ENCODE measurements around the gene CCDC83. TPM values are rescaled to one million over a fixed set of nuclear protein-coding genes. Genes with fewer than 3 reads are reported as not detected.

CCDC83 gene
- total and polyA plus RNA-seq, 9 of the 15 experiments (the other 6 are each of a cell fraction or from before 2014, with no cell fraction given), result not detected

DNA sequence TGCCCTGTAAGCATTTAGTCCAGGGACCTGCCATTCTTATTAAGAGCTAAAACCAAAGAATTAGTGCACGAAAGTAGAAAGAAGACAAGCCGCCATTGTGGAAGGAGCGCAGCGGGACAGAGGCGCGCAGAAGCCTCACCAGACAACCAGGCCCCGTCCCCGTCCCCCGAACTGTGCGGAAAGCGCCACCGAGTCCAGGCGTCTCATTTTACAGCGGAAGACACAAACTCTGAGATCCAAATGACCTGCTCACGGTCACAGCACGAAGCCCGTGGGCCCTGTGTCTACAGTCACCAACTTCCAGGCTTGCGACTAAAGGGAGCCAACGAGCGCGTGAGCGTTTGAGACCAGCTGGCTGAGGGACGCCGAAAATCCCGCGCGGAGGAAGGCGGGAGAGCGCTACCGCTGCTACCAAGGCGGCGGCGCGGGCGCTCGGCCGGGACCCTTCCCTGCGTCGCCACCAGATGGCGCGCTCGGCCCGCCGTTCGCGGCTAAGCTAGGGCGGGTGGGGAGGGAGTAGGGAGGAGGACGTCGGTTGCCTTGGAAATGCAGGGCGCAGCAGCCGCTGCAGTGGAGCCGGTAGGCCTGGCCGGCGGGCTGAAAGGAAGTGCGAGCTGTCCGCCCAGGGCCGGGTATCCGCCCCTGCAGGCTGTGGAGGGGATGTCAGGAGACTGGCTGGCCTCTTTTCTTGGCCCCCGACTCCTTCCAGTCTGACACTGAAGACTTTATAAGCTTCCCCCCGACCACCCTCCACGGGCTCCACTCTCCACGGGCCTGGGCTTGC, 434 bp upstream of the CCDC83 start:
- Histone ChIP-seq H3K4me3 (peak overlapping the region; percentile 33), H4K20me1 (replicated peaks; ENCODE audit: control insufficient read depth, insufficient read depth, low read length) (no peaks in the 10 kb centered on the region), H3K79me2 (ENCODE audit: control insufficient read depth, insufficient read depth, low read length) (no peaks in the 10 kb centered on the region), H3K36me3 (ENCODE audit: control insufficient read depth, insufficient read depth, low read length) (no peaks in the 10 kb centered on the region), H3K9ac (ENCODE audit: insufficient read depth in 1 of 2, low read depth in 2 of 2, low read length in 2 of 2) (peak overlapping the region; percentile 62 to 84), H3K9me3 (replicated peaks; ENCODE audit: control insufficient read depth, insufficient read depth, low read depth, low read length) (no peaks in the 10 kb centered on the region), H2AFZ (ENCODE audit: low read depth, low read length) (peak overlapping the region; percentile 97), H3K9me1 (ENCODE audit: control insufficient read depth, insufficient read depth, low read length) (no peaks in the 10 kb centered on the region), H3K4me2 (ENCODE audit: insufficient read depth, low read length) (peak overlapping the region; percentile 80), H3K4me1 (replicated peaks in 1 of 2; ENCODE audit: control insufficient read depth in 2 of 2, insufficient read depth in 2 of 2, low read length in 2 of 2) (peaks cover 4 to 11% of the 10 kb centered on the region in 2 experiments; a peak in 2 of 5 replicates), H3K27me3 (ENCODE audit: control insufficient read depth in 2 of 2, insufficient read depth in 2 of 2, low read length in 2 of 2) (no peaks in the 10 kb centered on the region), H3K27ac (ENCODE audit: extremely low read depth, low read depth, low read length) (peak overlapping the region; percentile 56)
- 3% methylated on average over 41 of the region's 62 CpGs for WGBS (ENCODE audit: insufficient coverage, low coverage, missing lambda C conversion rate)
- ChIA-PET POLR2A (interaction anchor here (0.6 to 1.2 kb wide), 6 partner anchors 11 to 110 kb away, joined by 3 to 6 read pairs (median 4); no protein-coding TSS in a partner anchor), CTCF (ENCODE audit: low intra/inter-chr PET ratio) (interaction anchor here (0.6 to 1.7 kb wide), 6 partner anchors 104 to 564 kb away, joined by 3 to 13 read pairs (median 4); no protein-coding TSS in a partner anchor)
- BruUV-seq (replicated peaks), result no TSS peak
- FAIRE-seq (peak; percentile 84), DNase-seq (ENCODE audit: extremely low read depth in 1 of 4, low spot score in 3 of 4) (peak; percentile 90 to 94 (median 92)), ATAC-seq (peak; percentile 99)
- in situ Hi-C loops (cut with MboI) (no loop called here), intact Hi-C loops (cut with micrococcal nuclease) (loop anchor here (1.0 to 10.0 kb wide), 8 partner anchors 86 to 963 kb away; no protein-coding TSS in a partner anchor)
- TF ChIP-seq TAF1 (IDR thresholded peaks at IDR 0.05; ENCODE audit: control insufficient read depth, extremely low read depth, insufficient read depth, low read length, severe bottlenecking) (peak; percentile 55), PHTF2 (CRISPR knock-in tag; IDR thresholded peaks at IDR 0.05) (no peak), ASH1L (IDR thresholded peaks at IDR 0.05; ENCODE audit: borderline replicate concordance, low read depth, partially characterized antibody) (no peak), PCBP1 (IDR thresholded peaks at IDR 0.05; ENCODE audit: low read depth, low read length, poor library complexity, severe bottlenecking) (peak; percentile 71), EWSR1 (IDR thresholded peaks at IDR 0.05; ENCODE audit: borderline replicate concordance, low read depth, partially characterized antibody) (no peak), GABPB1 (CRISPR knock-in tag; IDR thresholded peaks at IDR 0.05) (peak; percentile 80), MTA3 (IDR thresholded peaks at IDR 0.05; ENCODE audit: borderline replicate concordance) (peak; percentile 63; the same call in 1 of the 2 replicates), POLR2AphosphoS5 (IDR thresholded peaks at IDR 0.05; ENCODE audit: control insufficient read depth, insufficient read depth, low read depth, low read length) (peak; percentile 54; the same call in 1 of the 2 replicates), BHLHE40 (IDR thresholded peaks at IDR 0.05; ENCODE audit: low read length) (peak; percentile 46), LCOR (CRISPR knock-in tag; IDR thresholded peaks at IDR 0.05) (peak; percentile 92; the same call in 1 of the 2 replicates), NBN (IDR thresholded peaks at IDR 0.05; ENCODE audit: low read depth) (peak; percentile 66; the same call in 1 of the 2 replicates), TCF3 (CRISPR knock-in tag; IDR thresholded peaks at IDR 0.05) (peak; percentile 27; the same call in 1 of the 2 replicates), HDAC1 (IDR thresholded peaks at IDR 0.05) (peak in 1 of 2 experiments; percentile 77; a peak in 2 of 4 replicates), RBM22 (IDR thresholded peaks at IDR 0.05; ENCODE audit: low read depth, low read length, poor library complexity, severe bottlenecking) (no peak)
- TF ChIP-seq, protein P1, sequence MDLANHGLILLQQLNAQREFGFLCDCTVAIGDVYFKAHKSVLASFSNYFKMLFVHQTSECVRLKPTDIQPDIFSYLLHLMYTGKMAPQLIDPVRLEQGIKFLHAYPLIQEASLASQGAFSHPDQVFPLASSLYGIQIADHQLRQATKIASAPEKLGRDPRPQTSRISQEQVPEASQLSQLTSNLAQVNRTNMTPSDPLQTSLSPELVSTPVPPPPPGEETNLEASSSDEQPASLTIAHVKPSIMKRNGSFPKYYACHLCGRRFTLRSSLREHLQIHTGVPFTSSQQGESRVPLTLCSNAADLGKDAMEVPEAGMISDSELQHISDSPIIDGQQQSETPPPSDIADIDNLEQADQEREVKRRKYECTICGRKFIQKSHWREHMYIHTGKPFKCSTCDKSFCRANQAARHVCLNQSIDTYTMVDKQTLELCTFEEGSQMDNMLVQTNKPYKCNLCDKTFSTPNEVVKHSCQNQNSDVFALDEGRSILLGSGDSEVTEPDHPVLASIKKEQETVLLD (IDR thresholded peaks at IDR 0.05), result peak; percentile 55; the same call in 1 of the 2 replicates
- TF ChIP-seq, protein P2, sequence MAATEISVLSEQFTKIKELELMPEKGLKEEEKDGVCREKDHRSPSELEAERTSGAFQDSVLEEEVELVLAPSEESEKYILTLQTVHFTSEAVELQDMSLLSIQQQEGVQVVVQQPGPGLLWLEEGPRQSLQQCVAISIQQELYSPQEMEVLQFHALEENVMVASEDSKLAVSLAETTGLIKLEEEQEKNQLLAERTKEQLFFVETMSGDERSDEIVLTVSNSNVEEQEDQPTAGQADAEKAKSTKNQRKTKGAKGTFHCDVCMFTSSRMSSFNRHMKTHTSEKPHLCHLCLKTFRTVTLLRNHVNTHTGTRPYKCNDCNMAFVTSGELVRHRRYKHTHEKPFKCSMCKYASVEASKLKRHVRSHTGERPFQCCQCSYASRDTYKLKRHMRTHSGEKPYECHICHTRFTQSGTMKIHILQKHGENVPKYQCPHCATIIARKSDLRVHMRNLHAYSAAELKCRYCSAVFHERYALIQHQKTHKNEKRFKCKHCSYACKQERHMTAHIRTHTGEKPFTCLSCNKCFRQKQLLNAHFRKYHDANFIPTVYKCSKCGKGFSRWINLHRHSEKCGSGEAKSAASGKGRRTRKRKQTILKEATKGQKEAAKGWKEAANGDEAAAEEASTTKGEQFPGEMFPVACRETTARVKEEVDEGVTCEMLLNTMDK (IDR thresholded peaks at IDR 0.05; ENCODE audit: borderline replicate concordance, insufficient read depth, low read depth, low read length, poor library complexity, severe bottlenecking), result peak; percentile 12
- TF ChIP-seq, protein P3, sequence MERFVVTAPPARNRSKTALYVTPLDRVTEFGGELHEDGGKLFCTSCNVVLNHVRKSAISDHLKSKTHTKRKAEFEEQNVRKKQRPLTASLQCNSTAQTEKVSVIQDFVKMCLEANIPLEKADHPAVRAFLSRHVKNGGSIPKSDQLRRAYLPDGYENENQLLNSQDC (CRISPR knock-in tag; IDR thresholded peaks at IDR 0.05), result no peak

Data from K562 (cell line).